HT-29 (cell line): ENCODE measurements around the gene FIBCD1. TPM values are rescaled to one million over a fixed set of nuclear protein-coding genes. Genes with fewer than 3 reads are reported as not detected.

Experiments used
- DNase-seq: peaks from one replicate; pipeline ENCODE4 v3.0.0-alpha.2; 2015; ENCODE audit warnings: low spot score
- total RNA-seq: library from RNA; depleted of rRNA; stranded (reverse); fragments of >200 nt; shearing (Covaris generic); gene quantifications from 2 replicates; pipeline ENCODE4 v1.2.3, GENCODE V29; 2014

FIBCD1 gene
- total RNA-seq, 1 experiment from 2014 or later = 0.03 TPM

GRCh38 chr9:130937146-130938076, 1.6 kb downstream of the FIBCD1 start:
- no peak for DNase-seq

- DNase-seq = peak; percentile 35
Measured at GRCh38 chr9:130936285-130937117, 2.5 kb downstream of the FIBCD1 start.

GRCh38 chr9:130935648-130936271, 3.3 kb downstream of the FIBCD1 start:
- no peak for DNase-seq

DNA sequence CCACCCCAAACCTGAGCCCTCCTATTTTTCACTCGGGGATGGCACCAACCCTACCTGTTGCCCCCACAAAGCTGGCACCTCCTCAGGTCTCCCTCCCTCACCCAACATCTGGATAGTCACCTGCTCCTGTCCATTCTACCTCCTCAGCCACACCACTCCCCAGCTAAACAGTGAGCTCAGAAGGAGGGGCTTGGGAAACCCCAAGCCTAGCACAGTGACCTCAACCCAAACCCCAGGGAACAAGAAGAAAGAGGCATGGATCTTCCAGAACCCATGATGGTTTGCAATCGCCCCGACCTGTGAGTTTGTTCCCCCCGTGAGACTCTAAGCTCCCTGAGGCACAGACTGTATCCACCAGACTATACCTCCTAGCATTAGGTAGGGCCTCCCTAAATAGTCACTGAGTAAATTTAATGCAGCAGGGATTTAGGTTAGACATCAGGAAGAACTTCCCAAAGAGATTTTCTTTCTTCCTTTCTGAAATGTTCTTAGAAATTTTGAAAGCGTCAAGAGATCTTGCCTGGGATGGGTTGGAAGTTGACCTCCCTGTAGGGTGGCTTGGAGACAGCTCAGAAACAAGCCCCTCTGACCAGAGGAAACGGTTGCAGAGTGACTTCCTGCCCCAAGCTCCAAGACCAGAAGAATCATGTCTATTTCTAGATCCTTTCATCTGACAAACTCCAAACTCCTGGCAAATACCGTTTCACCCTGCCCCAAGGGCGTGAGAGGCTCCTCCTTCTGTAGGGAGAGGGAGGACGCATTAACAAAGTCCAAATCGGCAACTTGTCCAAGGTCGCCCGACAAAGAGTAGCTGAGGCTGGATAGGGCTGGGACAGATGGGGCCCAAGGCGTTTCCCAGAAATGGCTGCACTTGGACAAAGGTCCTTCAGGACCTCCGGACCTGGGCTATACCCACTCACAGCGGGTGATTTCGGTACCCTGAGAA, 4.1 kb downstream of the FIBCD1 start:
- DNase-seq = no peak

GRCh38 chr9:130934246-130934645, 4.8 kb downstream of the FIBCD1 start:
- DNase-seq = no peak

- no peak for DNase-seq
Measured at GRCh38 chr9:130933114-130934046, 5.7 kb downstream of the FIBCD1 start.

GRCh38 chr9:130932255-130933079, 6.6 kb downstream of the FIBCD1 start:
- DNase-seq = no peak

DNA sequence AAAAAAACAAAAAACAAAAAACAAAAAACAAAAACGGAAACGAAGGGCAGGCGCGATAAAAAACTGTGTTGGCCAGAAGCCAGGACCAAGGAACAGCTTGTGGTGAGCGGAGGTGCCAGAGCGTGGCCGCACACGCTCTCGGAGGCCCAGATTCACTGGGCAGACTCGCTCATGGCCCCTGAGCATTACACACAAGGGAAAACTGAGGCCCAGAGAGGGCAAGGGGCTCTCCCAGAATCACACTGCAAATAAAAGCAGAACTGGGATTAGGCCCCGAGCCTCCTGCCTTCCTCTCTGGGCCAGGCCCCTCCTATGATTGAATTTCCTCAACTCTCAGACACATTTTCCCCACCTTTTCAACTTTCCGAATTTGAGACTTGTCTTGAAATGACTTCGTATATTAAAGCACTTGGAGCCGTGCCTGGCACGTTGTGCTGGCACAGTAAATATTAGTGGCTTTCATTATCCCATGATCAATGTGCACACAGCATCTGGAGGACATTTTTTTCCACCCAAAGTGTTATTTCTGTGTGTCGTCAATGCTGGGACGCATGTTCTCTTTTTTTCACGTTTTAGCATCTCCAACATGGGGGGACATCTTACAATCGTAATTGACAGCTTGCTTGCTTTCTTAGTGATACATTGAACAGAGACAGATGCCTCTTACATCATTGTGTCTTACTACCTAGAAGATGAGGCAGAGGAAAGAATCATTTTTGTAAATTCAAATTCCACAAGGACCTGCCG, 7.4 kb downstream of the FIBCD1 start:
- no peak for DNase-seq

DNA sequence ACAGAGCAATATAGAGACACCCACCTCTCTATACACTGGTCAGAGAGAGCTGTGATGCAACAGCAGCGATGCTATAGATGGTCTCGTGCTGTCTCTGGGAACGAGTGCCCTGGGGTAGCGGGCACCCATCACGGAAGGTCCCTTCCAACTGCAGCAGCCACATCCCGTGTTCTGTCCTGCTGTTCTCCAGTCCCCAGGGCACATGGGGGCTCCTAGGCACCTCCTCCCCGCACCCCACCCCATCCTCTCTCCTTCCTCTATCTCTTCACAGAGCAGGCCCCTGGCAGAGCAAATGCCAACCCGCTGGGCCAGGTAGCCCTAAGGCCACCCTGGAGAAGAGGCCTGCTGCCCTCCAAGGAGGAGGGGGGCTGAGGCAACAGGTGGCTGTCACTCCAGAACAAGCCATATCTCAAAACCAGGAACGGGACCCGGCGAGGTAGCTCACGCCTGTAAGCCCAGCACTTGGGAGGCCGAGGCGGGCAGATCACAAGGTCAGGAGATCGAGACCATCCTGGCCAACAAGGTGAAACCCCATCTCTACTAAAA, 8.2 kb downstream of the FIBCD1 start:
- no peak for DNase-seq

DNA sequence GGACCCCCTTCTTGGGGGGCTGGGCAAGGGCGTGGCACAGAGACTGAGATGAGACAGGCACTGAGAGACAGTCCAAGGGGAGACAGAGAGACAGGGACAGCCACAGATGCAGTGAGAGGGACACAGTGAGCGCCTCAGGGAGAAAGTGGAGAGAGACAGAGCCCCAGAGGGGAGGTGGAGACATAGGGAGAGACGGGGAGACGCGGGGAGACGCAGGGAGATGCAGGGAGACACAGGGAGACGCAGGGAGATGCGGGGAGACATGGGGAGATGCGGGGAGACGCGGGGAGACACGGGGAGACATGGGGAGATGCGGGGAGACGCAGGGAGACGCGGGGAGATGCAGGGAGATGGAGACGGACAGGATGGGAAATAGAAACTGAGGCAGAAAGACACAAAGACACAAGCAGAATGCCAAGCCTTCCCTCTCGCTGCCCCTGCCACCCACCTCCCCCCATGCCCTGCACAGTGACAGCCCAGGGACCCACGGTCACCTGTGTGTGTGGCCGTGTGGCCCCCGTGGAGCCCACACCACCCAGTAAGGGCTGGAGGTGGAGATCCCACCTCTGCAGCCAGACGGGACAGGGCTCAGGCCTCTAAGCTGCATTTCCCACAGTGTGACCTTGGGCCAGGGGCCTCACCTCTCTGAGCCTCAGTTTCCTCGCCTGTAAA, 8.8 kb downstream of the FIBCD1 start:
- no peak for DNase-seq

GRCh38 chr9:130929571-130930038, 9.4 kb downstream of the FIBCD1 start:
- DNase-seq = no peak

DNA sequence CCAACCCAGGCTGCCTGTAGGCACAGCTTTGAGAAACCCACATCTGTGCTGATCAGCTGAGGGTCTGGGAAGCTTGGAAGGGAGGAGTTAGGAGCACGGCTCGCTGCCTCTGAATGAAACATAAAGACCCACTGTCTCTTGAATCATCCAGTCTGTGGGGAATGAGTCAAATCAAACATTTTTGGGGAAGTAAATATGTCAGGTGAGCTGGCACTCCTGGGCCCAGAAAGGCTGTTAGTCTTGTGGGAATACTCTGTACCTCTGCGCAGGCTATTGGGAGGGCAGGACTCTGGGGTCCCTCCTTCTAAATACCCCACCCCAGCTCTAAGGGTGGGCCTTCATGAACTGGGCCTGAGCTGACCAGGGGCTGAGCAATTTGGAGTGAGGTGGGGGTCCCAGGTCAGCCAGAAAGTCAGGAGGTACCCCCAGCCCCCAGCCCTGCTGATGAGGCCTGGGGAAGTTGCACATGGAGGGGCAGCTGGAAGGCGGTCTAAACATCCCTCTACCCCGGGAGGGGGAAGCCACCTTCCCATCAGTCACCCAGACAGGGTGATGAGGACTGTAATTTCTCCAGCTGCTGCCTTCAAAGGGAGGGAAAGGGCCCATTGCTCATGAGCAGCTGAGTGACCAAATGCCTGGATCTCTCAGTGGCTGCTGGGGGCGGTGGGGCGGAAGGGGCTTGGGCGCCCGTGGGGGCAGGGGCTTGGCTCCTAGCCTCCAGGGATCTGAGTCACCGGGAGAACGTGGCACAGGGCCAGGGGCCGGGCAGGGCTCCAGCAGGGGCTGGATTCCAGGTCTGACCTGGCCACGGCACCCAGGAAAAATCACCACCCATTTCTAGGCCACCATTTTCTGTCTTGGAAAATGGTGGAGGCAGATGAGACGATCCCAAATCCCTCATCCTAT, 10.8 kb downstream of the FIBCD1 start:
- peak; percentile 63 for DNase-seq

GRCh38 chr9:130927338-130927737, 11.7 kb downstream of the FIBCD1 start:
- no peak for DNase-seq

DNA sequence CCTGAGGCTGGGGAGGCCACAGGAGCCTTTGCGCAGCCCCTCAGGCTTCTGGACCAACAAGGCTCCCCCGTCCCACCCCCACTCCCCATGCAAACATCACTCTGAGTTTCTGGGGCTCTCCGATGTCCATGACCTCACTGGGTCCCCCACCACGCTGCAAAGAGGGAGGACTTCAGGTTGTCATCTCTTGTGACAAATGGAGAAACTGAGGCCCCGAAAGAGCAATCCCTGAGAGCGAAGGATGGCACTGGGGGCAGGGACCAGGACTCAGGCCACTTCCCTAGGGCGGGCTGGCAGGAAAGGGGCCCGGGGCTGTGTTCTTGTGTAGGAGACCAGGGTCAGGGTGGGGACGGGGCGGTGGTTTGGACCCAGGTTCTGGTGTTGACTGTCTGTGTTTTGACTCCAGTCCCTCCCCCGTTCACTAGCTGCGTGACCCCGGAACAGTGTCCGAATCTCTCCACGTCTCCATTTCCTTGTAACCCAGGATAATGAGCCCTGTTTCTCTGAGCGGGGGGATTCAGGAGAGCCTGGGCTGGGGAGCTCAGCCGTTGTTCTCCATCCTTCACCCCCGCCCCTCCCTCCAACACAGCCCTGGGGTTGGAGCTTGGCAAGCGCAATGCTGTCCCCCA, 13.9 kb downstream of the FIBCD1 start:
- DNase-seq = no peak

- no peak for DNase-seq
Measured at GRCh38 chr9:130924448-130924788, 14.6 kb downstream of the FIBCD1 start.
